Stimulated activated CD8-positive, alpha-beta memory T cell treated with anti-CD3 and anti-CD28 coated beads, Interleukin-7, amount 100 ng/mL, for 24 hours (primary cell): ENCODE data around the gene ZBED1.
"Not testable (repeated sequence)": the region's sequence is repeated elsewhere in the genome, so short reads cannot be mapped to it uniquely, and the experiment has no call there.

Experiments
- DNase-seq: peaks from one replicate; pipeline ENCODE4 v3.0.0-alpha.2; 2020; ENCODE audit warnings: low read depth

Gene ZBED1

DNA sequence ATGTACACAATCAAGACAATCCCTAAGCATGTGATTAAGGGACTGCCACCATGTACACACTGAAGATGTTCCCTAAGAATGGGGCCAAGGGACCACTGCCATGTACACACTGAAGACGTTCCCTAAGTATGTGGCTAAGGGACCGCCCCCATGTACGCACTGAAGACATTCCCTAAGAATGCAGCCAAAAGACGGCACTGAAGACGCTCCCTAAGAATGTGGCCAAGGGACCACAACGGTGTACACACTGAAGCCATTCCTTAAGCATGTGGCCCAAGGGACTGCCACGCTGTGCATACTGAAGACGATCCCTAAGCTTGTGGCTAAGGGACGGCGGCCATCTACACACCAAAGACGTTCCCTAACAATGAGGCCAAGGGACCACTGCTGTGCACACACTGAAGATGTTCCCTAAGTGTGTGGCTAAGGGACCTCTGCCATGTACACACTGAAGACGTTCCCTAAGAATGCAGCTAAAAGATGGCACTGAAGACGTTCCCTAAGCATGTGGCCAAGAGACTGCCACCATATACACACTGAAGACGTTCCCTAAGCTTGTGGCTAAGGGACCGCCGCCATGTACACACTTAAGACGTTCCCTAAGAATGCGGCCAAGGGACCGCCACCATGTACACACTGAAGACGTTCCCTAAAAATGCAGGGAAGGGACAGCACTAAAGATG lies 26.4 kb downstream of the ZBED1 start:
- DNase-seq, result no peak

DNA sequence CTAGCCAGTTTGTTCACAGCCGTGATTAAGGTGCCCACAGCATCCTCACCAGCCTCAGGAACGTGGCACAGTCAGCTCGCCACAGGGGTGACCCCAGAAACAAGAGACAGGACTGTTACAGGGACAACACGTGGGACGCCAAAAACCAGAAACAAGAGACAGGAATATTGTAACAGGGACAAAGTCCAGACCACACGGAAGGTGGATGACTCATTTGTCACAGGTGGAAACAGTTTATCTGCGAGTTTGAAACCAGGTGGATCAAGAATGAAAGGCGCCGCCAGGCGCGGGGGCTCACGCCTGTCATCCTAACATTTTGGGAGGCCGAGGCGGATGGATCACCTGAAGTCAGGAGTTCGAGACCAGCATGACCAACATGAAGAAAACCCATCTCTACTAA lies 27.7 kb downstream of the ZBED1 start:
- not testable (repeated sequence) for DNase-seq

- DNase-seq, result no peak
Observed at GRCh38 chrX:2471641-2472040, 29.1 kb downstream of the ZBED1 start.

- not testable (repeated sequence) for DNase-seq
Observed at GRCh38 chrX:2471126-2471525, 29.6 kb downstream of the ZBED1 start.

DNA sequence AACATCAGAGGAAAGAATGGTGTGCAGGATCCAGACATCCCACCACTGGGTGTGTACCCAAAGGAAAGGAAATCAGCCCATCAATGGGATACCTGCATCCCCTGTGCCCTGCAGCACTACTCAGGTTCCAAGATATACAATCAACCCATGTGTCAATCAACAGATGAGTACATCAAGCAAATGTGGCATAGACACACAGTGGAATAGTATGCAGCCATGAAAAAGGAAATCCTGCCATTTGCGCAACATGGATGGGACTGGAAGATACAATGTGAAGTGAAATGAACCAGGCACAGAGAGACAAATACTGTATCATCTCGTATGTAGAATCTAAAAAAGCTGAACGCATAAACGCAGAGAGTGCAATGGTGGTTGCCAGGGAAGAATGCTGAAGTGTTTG lies 30.9 kb downstream of the ZBED1 start:
- DNase-seq, result not testable (repeated sequence)

- DNase-seq, result no peak
Observed at GRCh38 chrX:2469196-2469685, 31.5 kb downstream of the ZBED1 start.

GRCh38 chrX:2468261-2469195 lies 32.2 kb downstream of the ZBED1 start:
- no peak for DNase-seq

DNA sequence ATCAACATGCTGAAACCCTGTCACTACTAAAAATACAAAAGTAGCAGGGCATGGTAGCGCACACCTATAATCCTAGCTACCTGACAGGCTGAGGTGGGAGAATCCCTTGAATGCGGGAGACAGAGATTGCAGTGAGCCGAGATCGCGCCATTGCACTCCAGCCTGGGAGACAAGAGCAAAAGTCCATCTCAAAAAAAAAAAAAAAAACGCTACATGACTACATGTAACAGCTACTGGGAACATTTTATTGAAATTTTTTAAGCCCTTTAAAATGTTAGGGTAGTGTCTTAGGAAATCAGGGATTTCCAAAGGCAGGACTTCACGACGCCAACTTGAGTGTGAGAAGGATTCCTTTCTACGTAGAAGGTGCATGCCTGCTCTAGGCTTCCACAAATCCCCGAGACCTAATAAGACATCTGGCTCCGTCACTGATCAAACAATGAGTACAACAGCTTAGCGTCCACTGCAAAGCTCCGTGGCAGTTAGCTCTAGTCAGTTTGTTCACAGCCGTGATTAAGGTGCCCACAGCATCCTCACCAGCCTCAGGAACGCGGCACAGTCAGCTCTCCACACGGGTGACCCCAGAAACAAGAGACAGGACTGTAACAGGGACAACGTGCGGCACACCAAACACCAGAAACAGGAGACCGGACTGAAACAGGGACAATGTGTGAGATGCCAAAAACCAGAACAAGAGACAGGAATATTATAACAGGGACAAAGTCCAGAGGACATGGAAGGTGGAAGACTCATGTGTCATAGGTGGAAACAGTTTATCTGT lies 33.7 kb downstream of the ZBED1 start:
- DNase-seq, result no peak

DNA sequence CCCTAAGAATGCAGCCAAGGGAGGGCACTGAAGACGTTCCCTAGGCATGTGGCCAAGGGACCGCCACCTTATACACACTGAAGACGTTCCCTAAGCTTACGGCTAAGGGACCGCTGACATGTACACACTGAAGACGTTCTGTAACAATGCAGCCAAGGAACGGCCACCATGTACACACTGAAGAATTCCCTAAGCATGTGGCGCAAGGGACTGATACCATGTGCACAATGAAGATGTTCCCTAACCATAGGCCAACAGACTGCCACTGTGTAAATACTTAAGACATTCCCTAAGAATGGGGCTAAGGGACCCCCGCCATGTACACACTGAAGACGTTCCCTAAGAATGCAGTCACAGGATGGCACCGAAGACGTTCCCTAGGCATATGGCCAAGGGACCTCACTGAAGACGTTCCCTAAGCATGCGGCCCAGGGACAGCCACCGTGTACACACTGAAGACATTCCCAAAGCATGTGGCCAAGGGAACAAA lies 36.1 kb downstream of the ZBED1 start:
- DNase-seq, result no peak

DNA sequence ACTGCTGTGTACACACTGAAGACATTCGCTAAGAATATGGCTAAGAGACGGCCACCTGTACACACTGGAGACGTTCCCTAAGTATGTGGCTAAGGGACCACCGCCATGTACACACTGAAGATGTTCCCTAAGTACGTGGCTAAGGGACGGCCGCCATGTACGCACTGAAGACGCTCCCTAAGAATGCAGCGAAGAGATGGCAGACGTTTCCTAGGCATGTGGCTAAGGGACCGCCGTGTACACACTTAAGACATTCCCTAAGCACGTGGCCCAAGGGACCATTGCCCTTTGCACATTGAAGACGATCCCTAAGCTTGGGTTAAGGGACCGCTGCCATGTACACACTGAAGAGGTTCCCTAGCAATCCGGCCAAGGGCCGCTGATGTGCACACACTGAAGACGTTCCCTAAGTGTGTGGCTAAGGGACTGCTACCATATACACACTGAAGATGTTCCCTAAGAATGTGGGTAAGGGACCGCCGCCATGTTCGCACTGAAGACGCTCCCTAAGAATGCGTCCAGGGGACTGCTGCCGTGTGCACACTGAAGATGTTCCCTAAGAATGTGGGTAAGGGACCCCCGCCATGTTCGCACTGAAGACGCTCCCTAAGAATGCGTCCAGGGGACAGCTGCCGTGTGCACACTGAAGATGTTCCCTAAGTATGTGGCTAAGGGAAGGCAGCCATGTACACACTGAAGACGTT lies 36.7 kb downstream of the ZBED1 start:
- no peak for DNase-seq

DNA sequence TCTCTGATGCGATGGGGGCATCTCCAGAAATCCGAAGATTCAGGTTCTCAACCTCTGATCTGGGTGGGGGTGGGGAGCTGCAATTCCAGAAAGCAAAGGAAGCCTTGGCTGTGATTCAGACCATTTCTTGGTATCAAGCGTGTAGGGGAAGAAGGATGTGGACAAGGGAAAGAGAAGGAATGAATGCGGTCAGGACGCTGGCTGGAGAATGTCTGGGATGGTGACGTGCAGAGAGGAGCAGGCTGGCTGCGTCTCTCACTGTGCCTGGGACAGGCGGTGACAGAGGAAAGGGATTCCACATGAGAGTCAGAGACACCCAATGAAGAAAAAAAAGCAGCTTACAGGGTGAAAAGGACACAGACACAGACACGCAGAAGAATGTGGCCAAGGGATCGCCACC lies 37.3 kb downstream of the ZBED1 start:
- DNase-seq, result not testable (repeated sequence)

DNA sequence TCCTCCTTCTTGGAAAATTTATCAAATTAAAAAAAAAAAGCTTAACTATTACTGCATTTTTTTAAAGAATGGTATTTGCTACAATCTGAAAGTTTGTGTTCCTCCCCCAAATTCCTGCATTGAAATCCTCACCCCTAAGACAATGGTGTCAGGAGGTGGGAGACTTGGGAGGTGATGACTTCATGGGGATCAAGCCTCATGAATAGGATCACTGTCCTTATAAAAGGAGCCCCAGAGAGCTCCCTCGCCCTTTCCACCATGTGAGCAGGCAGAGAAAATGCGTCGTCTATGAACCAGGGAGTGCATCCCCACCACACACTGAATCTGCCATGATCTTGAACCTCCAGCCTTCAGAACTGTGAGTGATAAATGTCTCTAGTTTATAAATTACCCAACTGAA lies 38.0 kb downstream of the ZBED1 start:
- DNase-seq, result no peak

DNA sequence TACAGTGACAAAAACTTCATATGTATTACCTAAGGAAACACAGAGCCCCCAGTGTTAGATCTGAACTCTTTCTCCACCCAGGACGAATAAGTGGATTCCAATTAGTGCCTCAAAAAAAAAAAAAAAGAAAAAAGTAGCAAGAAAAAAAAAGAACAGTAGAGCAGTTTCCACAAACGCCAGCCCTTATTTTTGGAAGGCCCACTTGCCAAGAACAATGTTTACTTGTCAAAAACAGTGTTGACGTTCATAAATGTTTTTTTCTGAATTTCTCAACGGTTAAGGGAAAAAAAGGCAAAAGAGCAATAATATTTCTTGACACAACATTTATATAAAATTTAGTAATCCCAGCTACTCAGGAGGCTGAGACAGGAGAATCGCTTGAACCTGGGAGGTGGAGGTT lies 38.7 kb downstream of the ZBED1 start:
- DNase-seq, result no peak

GRCh38 chrX:2461711-2462016 lies 39.1 kb downstream of the ZBED1 start:
- no peak for DNase-seq

DNA sequence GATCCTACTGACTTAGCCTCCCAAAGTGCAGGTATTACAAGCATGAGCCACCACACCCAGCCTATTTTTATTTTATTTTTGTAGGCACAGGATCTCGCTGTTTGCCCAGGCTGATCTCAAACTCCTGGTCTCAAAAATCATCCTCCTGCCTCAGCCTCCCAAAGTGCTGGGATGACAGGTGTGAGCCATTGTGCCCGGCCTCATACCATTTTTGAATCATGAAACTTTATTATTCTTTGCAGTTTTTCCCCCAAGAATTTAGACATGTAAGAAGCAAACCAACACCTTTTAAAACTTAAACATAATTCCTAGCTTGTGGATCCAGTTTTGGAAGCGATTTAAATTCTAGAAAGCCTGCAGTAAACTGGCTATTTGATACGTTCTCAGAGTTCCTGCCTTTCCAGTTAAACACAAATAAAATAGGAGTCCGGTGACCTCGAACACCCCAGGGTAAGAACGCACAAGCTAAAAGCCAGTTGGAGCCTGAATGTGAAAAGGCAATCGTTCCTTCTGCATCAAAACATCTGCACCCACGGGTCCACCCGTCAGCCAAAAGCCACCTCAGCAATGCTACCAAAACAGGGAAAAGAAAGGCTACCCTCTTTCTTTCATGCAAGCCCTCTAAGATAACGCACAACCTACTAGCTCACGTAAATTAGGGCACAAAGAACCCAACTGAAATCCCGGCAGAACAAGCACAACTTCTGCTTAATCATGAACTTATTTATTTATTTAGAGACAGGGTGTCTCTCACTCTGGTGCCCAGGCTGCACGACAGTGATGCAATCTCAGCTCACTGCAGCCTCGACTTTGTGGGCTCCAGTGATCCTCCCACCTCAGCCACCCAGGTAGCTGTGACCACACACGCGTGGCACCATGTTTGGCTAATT lies 39.7 kb downstream of the ZBED1 start:
- not testable (repeated sequence) for DNase-seq

DNA sequence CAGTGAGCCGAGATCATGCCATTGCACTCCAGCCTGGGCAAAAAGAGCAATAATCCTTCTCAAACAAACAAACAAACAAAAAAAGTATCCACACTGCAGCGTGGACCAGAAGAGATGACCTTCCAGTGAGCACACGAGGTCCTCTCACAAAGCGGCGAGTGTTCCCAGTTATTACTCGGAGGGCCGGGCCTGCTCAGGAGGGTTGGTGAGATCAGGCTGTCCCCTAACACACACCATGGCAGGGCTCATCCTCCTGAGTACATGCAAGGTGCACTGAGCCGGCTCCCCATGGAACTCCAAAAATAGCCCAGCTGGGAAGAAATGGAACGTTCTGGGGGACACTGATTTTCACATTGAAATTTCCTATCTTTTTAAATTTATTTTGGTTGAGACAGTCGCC lies 40.7 kb downstream of the ZBED1 start:
- not testable (repeated sequence) for DNase-seq

DNA sequence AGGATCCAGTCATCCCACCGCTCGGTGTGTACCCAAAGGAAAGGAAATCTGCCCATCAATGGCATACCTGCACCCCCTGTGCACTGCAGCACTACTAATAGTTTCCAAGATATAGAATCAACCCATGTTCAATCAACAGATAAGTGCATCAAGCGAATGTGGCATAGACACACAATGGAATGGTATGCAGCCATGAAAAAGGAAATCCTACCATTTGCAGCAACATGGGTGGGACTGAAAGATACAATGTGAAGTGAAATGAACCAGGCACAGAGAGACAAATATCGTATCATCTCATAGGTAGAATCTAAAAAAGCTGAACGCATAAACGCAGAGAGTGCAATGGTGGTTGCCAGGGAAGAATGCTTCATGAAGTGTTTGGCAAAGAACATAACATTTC lies 42.5 kb downstream of the ZBED1 start:
- DNase-seq, result no peak

- no peak for DNase-seq
Observed at GRCh38 chrX:2457289-2458133, 43.3 kb downstream of the ZBED1 start.

GRCh38 chrX:2456091-2456490 lies 44.7 kb downstream of the ZBED1 start:
- DNase-seq, result not testable (repeated sequence)

DNA sequence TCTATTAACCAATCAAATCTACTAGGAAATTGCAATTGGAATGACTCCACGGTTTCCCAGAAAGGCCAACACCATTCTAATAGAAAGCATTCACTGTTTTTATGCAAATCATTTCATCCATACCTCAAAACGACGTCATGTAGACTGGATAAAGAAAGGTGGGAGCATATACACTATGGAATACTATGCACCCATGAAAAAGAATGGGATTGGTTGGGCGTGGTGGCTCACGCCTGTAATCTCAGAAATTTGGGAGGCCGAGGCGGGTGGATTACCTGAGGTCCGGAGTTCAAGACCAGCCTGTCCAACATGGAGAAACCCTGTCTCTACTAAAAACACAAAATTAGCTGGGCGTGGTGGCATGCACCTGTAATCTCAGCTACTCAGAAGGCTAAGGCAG lies 46.2 kb downstream of the ZBED1 start:
- not testable (repeated sequence) for DNase-seq
